HL-60 (cell line): Measurements from ENCODE around the gene LYPLA2.

Source experiments
- GABPA ChIP-seq: IDR thresholded peaks from 2 replicates; pipeline ENCODE4 v1.6.1; 2012; ENCODE audit warnings: low read depth
- POLR2AphosphoS5 ChIP-seq: IDR thresholded peaks from 2 replicates; pipeline ENCODE4 v1.6.1; 2012; ENCODE audit warnings: low read depth
- SPI1 ChIP-seq: IDR thresholded peaks from 2 replicates; pipeline ENCODE4 v1.6.1; 2012; ENCODE audit warnings: low read depth, mild to moderate bottlenecking, borderline replicate concordance
- TF ChIP-seq, protein P1 (sequence below): IDR thresholded peaks from one replicate; pipeline ENCODE4 v1.5.1; 2011; ENCODE audit warnings: low read length, control low read depth, inconsistent platforms; ENCODE audit not compliant: insufficient read depth
- TF ChIP-seq, protein P2 (sequence below): IDR thresholded peaks from 2 replicates; pipeline ENCODE4 v1.6.1; 2012; ENCODE audit warnings: low read depth; ENCODE audit not compliant: insufficient replicate concordance

- TF ChIP-seq, protein P1, sequence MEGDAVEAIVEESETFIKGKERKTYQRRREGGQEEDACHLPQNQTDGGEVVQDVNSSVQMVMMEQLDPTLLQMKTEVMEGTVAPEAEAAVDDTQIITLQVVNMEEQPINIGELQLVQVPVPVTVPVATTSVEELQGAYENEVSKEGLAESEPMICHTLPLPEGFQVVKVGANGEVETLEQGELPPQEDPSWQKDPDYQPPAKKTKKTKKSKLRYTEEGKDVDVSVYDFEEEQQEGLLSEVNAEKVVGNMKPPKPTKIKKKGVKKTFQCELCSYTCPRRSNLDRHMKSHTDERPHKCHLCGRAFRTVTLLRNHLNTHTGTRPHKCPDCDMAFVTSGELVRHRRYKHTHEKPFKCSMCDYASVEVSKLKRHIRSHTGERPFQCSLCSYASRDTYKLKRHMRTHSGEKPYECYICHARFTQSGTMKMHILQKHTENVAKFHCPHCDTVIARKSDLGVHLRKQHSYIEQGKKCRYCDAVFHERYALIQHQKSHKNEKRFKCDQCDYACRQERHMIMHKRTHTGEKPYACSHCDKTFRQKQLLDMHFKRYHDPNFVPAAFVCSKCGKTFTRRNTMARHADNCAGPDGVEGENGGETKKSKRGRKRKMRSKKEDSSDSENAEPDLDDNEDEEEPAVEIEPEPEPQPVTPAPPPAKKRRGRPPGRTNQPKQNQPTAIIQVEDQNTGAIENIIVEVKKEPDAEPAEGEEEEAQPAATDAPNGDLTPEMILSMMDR: no peak
- TF ChIP-seq, protein P2, sequence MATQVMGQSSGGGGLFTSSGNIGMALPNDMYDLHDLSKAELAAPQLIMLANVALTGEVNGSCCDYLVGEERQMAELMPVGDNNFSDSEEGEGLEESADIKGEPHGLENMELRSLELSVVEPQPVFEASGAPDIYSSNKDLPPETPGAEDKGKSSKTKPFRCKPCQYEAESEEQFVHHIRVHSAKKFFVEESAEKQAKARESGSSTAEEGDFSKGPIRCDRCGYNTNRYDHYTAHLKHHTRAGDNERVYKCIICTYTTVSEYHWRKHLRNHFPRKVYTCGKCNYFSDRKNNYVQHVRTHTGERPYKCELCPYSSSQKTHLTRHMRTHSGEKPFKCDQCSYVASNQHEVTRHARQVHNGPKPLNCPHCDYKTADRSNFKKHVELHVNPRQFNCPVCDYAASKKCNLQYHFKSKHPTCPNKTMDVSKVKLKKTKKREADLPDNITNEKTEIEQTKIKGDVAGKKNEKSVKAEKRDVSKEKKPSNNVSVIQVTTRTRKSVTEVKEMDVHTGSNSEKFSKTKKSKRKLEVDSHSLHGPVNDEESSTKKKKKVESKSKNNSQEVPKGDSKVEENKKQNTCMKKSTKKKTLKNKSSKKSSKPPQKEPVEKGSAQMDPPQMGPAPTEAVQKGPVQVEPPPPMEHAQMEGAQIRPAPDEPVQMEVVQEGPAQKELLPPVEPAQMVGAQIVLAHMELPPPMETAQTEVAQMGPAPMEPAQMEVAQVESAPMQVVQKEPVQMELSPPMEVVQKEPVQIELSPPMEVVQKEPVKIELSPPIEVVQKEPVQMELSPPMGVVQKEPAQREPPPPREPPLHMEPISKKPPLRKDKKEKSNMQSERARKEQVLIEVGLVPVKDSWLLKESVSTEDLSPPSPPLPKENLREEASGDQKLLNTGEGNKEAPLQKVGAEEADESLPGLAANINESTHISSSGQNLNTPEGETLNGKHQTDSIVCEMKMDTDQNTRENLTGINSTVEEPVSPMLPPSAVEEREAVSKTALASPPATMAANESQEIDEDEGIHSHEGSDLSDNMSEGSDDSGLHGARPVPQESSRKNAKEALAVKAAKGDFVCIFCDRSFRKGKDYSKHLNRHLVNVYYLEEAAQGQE: no peak
- TF ChIP-seq SPI1: no peak
- TF ChIP-seq POLR2AphosphoS5: no peak; the same call in 1 of the 2 replicates
- no peak for TF ChIP-seq GABPA
These were observed 27.8 kb upstream of the LYPLA2 start for GRCh38 chr1:23763041-23763577.
